Measurements from ENCODE around the gene SLC24A4.

Gene SLC24A4

DNA sequence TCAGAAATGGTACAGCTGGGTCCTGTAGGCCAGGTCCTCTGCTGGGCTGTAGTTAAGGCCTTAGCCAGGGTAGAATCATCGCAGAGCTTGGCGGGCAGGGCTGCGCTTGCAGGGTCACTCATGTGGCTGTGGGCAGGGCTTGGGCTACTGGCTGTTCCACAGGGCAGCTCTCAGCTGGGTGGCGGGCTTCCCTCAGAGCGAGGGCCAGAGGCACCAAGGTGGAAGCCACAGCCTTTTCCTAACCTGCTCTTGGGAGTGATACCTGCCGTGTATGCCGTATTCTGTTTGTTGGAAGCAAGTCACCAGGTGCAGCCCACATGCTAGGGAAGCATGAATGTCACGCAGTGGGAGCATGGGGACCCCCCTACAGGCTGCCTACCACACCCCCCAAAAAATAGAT, 120.8 kb downstream of the SLC24A4 start:
- no peak overlapping the region for H3K4me3 ChIP-seq (ENCODE audit: low read depth, low read length)
- no peak overlapping the region for H3K27ac ChIP-seq (ENCODE audit: extremely low read depth, low read depth, low read length)
- H3K9me3 ChIP-seq (ENCODE audit: control insufficient read depth, insufficient read depth, low read depth, low read length): no peaks in the 10 kb centered on the region
- ChIA-PET CTCF (no interaction called here), POLR2A (no interaction called here)
- H3K36me3 ChIP-seq (ENCODE audit: control insufficient read depth in 2 of 2, insufficient read depth in 1 of 2, low read length in 2 of 2): no peaks in the 10 kb centered on the region
- TF ChIP-seq ZNF211 (tag by site-specific recombination; IDR thresholded peaks at IDR 0.05; ENCODE audit: low read depth) (no peak), FEZF1 (tag by site-specific recombination; IDR thresholded peaks at IDR 0.05) (no peak), ZBTB8A (tag by site-specific recombination; IDR thresholded peaks at IDR 0.05) (no peak), ZNF184 (tag by site-specific recombination; IDR thresholded peaks at IDR 0.05) (no peak), ZNF664 (tag by site-specific recombination; IDR thresholded peaks at IDR 0.05) (no peak), ZNF776 (tag by site-specific recombination; IDR thresholded peaks at IDR 0.05; ENCODE audit: borderline replicate concordance) (no peak), ZBTB17 (tag by site-specific recombination; IDR thresholded peaks at IDR 0.05) (no peak), ZNF785 (tag by site-specific recombination; IDR thresholded peaks at IDR 0.05) (no peak), ZNF19 (tag by site-specific recombination; IDR thresholded peaks at IDR 0.05; ENCODE audit: low read depth) (no peak), HOXD13 (CRISPR knock-in tag; IDR thresholded peaks at IDR 0.05; ENCODE audit: borderline replicate concordance) (no peak), KLF1 (tag by site-specific recombination; IDR thresholded peaks at IDR 0.05) (no peak), ZNF549 (tag by site-specific recombination; IDR thresholded peaks at IDR 0.05) (no peak), ZNF223 (tag by site-specific recombination; IDR thresholded peaks at IDR 0.05) (no peak), ZNF37A (tag by site-specific recombination; IDR thresholded peaks at IDR 0.05) (no peak), ZNF837 (tag by site-specific recombination; IDR thresholded peaks at IDR 0.05) (no peak)
- TF ChIP-seq, protein P1, sequence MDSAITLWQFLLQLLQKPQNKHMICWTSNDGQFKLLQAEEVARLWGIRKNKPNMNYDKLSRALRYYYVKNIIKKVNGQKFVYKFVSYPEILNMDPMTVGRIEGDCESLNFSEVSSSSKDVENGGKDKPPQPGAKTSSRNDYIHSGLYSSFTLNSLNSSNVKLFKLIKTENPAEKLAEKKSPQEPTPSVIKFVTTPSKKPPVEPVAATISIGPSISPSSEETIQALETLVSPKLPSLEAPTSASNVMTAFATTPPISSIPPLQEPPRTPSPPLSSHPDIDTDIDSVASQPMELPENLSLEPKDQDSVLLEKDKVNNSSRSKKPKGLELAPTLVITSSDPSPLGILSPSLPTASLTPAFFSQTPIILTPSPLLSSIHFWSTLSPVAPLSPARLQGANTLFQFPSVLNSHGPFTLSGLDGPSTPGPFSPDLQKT (IDR thresholded peaks at IDR 0.05; ENCODE audit: borderline replicate concordance, low read depth, low read length): no peak
- TF ChIP-seq, protein P2, sequence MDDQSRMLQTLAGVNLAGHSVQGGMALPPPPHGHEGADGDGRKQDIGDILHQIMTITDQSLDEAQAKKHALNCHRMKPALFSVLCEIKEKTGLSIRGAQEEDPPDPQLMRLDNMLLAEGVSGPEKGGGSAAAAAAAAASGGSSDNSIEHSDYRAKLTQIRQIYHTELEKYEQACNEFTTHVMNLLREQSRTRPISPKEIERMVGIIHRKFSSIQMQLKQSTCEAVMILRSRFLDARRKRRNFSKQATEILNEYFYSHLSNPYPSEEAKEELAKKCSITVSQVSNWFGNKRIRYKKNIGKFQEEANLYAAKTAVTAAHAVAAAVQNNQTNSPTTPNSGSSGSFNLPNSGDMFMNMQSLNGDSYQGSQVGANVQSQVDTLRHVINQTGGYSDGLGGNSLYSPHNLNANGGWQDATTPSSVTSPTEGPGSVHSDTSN (CRISPR knock-in tag; IDR thresholded peaks at IDR 0.05): no peak
- TF ChIP-seq, protein P3, sequence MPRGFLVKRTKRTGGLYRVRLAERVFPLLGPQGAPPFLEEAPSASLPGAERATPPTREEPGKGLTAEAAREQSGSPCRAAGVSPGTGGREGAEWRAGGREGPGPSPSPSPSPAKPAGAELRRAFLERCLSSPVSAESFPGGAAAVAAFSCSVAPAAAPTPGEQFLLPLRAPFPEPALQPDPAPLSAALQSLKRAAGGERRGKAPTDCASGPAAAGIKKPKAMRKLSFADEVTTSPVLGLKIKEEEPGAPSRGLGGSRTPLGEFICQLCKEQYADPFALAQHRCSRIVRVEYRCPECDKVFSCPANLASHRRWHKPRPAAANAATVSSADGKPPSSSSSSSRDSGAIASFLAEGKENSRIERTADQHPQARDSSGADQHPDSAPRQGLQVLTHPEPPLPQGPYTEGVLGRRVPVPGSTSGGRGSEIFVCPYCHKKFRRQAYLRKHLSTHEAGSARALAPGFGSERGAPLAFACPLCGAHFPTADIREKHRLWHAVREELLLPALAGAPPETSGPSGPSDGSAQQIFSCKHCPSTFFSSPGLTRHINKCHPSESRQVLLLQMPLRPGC (tag by site-specific recombination; IDR thresholded peaks at IDR 0.05): no peak
- TF ChIP-seq, protein P4, sequence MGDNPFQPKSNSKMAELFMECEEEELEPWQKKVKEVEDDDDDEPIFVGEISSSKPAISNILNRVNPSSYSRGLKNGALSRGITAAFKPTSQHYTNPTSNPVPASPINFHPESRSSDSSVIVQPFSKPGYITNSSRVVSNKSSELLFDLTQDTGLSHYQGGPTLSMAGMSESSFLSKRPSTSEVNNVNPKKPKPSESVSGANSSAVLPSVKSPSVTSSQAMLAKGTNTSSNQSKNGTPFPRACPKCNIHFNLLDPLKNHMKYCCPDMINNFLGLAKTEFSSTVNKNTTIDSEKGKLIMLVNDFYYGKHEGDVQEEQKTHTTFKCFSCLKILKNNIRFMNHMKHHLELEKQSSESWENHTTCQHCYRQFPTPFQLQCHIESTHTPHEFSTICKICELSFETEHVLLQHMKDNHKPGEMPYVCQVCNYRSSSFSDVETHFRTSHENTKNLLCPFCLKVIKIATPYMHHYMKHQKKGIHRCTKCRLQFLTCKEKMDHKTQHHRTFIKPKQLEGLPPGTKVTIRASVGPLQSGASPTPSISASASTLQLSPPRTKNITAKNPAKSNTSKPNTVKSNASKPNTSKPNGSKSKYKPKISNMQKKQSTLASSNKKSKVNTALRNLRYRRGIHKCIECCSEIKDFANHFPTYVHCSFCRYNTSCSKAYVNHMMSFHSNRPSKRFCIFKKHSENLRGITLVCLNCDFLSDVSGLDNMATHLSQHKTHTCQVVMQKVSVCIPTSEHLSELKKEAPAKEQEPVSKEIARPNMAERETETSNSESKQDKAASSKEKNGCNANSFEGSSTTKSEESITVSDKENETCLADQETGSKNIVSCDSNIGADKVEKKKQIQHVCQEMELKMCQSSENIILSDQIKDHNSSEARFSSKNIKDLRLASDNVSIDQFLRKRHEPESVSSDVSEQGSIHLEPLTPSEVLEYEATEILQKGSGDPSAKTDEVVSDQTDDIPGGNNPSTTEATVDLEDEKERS (tag by site-specific recombination; IDR thresholded peaks at IDR 0.05): no peak
- no peaks in the 10 kb centered on the region for H3K4me1 ChIP-seq (ENCODE audit: control insufficient read depth, insufficient read depth, low read length)

GRCh38 chr14:92446771-92447170, 123.8 kb downstream of the SLC24A4 start:
- Histone ChIP-seq H3K4me1 (ENCODE audit: control insufficient read depth, insufficient read depth, low read length) (no peaks in the 10 kb centered on the region), H3K9me3 (ENCODE audit: control insufficient read depth, insufficient read depth, low read depth, low read length) (no peaks in the 10 kb centered on the region), H3K4me3 (ENCODE audit: low read depth, low read length) (no peak overlapping the region), H3K36me3 (ENCODE audit: control insufficient read depth in 2 of 2, insufficient read depth in 1 of 2, low read length in 2 of 2) (no peaks in the 10 kb centered on the region), H3K27ac (ENCODE audit: extremely low read depth, low read depth, low read length) (no peak overlapping the region)
- POLR2A ChIA-PET: interaction anchor here (0.6 kb wide), 1 partner anchor 340 kb away, joined by 4 read pairs; no protein-coding TSS in a partner anchor
- CTCF ChIA-PET: no interaction called here
- no peak for TF ChIP-seq PRDM6 (tag by site-specific recombination; IDR thresholded peaks at IDR 0.05)
- TF ChIP-seq, protein P5, sequence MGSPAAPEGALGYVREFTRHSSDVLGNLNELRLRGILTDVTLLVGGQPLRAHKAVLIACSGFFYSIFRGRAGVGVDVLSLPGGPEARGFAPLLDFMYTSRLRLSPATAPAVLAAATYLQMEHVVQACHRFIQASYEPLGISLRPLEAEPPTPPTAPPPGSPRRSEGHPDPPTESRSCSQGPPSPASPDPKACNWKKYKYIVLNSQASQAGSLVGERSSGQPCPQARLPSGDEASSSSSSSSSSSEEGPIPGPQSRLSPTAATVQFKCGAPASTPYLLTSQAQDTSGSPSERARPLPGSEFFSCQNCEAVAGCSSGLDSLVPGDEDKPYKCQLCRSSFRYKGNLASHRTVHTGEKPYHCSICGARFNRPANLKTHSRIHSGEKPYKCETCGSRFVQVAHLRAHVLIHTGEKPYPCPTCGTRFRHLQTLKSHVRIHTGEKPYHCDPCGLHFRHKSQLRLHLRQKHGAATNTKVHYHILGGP (tag by site-specific recombination; IDR thresholded peaks at IDR 0.05): no peak

Measured in HEK293 (cell line).